Type B pancreatic cell (in vitro differentiated cells): ENCODE measurements around the gene RNF144B. TPM values are rescaled to one million over a fixed set of nuclear protein-coding genes. Genes with fewer than 3 reads are reported as not detected.
"Not testable (repeated sequence)": the region's sequence is repeated elsewhere in the genome, so short reads cannot be mapped to it uniquely, and the experiment has no call there.

ENCODE experiments used
- DNase-seq: peaks from one replicate; pipeline ENCODE4 v3.0.0; 2021; ENCODE audit warnings: mixed read lengths; ENCODE audit not compliant: unreplicated experiment; ENCODE audit errors: extremely low spot score
- H3K27ac Mint-ChIP-seq: 2 replicates; pipeline ENCODE4 v1.8.0; 2021; ENCODE audit warnings: mild to moderate bottlenecking, mixed read lengths
- H3K27me3 Mint-ChIP-seq: 2 replicates; pipeline ENCODE4 v1.8.0; 2021; ENCODE audit warnings: mixed read lengths
- H3K36me3 Mint-ChIP-seq: 2 replicates; pipeline ENCODE4 v1.8.0; 2021; ENCODE audit warnings: mixed read lengths
- H3K4me1 Mint-ChIP-seq: one replicate; pipeline ENCODE4 v1.8.0; 2021; ENCODE audit warnings: mixed read lengths; ENCODE audit not compliant: unreplicated experiment
- H3K4me3 Mint-ChIP-seq: 2 replicates; pipeline ENCODE4 v1.8.0; 2021; ENCODE audit warnings: mild to moderate bottlenecking, mixed read lengths
- H3K9me3 Mint-ChIP-seq: 2 replicates; pipeline ENCODE4 v1.8.0; 2021; ENCODE audit warnings: mixed read lengths
- total RNA-seq: library from RNA; stranded (reverse); gene quantifications from 2 replicates; pipeline ENCODE4 v1.2.1, GENCODE V29; 2021; ENCODE audit warnings: low replicate concordance
- TF ChIP-seq, protein P1 (sequence below): fragments of 200-600 bp; sonication (generic); conservative IDR thresholded peaks from 2 replicates; pipeline ENCODE4 v1.5.0; 2021; ENCODE audit warnings: antibody characterized with exemption, mild to moderate bottlenecking

RNF144B gene
- total RNA-seq, 1 donor from 2014 or later: 10.8 TPM

DNA sequence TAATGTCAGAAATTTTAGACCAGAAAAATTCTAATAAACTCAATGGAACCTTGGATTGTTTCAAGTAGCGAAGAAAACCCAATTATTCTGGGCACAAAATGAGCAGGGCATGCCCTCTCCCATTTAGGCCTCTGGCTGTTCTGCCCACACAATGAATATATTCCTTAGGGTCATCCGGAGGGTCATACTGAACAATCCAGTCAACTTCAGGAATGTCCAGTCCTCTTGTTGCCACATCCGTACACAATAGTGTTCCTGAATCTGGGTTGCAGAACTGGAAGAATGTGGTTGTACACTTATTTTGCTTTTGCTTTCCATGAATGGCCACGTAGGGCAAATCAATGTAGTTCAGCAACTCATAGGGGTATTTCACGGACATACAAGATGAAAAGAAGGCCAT is 23.4 kb upstream of the RNF144B start:
- no peak for DNase-seq
- H3K4me1 Mint-ChIP-seq: no peaks in the 10 kb centered on the region
- TF ChIP-seq, protein P1, sequence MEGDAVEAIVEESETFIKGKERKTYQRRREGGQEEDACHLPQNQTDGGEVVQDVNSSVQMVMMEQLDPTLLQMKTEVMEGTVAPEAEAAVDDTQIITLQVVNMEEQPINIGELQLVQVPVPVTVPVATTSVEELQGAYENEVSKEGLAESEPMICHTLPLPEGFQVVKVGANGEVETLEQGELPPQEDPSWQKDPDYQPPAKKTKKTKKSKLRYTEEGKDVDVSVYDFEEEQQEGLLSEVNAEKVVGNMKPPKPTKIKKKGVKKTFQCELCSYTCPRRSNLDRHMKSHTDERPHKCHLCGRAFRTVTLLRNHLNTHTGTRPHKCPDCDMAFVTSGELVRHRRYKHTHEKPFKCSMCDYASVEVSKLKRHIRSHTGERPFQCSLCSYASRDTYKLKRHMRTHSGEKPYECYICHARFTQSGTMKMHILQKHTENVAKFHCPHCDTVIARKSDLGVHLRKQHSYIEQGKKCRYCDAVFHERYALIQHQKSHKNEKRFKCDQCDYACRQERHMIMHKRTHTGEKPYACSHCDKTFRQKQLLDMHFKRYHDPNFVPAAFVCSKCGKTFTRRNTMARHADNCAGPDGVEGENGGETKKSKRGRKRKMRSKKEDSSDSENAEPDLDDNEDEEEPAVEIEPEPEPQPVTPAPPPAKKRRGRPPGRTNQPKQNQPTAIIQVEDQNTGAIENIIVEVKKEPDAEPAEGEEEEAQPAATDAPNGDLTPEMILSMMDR: no peak
- H3K27me3 Mint-ChIP-seq: no peaks in the 10 kb centered on the region
- H3K9me3 Mint-ChIP-seq: peaks cover 5% of the 10 kb centered on the region
- no peak overlapping the region for H3K27ac Mint-ChIP-seq
- H3K4me3 Mint-ChIP-seq: no peak overlapping the region
- no peaks in the 10 kb centered on the region for H3K36me3 Mint-ChIP-seq

DNA sequence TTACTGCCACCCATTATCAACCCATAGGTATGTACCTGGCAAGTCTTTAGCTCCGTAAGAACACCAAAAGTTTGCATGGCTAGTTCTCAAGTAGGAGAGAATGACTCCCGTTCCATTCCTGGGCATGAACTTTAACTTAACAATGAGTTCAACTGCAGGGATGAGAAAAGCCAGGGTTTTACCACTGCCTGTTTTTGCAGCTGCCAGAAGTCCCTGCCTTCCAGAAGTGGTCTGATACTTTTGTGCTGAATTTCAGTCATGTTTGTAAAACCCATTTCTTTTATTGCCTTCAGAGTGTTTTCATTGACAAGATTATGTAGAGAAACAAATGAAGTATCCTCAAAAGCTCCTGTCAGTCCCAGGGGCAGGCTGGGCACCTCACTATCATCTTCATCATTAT is 22.6 kb upstream of the RNF144B start:
- not testable (repeated sequence) for DNase-seq, H3K9me3 Mint-ChIP-seq, H3K27ac Mint-ChIP-seq, H3K27me3 Mint-ChIP-seq, H3K36me3 Mint-ChIP-seq, H3K4me3 Mint-ChIP-seq, H3K4me1 Mint-ChIP-seq

DNA sequence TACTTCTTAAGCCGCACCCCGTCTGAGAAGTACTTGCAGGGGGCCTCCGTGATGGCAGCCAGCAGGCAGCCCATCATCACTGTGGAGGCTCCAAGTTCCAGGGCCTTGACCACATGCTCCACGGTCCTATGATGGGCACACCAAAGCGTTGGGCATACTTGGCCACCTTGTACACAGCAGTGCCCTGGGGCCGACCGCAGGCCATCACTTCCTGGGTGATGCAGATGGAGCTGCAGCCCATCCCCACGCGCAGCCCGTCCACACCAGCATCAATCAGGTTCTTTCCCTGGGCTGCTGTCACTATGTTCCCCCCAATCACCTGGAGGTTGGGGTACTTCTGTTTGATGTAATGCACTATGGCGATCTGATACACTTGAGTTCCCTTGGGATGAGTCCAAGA is 19.8 kb upstream of the RNF144B start:
- Mint-ChIP-seq H3K4me1 (no peaks in the 10 kb centered on the region), H3K4me3 (no peak overlapping the region), H3K27me3 (no peaks in the 10 kb centered on the region), H3K9me3 (no peaks in the 10 kb centered on the region), H3K27ac (no peak overlapping the region), H3K36me3 (no peaks in the 10 kb centered on the region)
- DNase-seq: no peak
- TF ChIP-seq, protein P1: no peak

DNA sequence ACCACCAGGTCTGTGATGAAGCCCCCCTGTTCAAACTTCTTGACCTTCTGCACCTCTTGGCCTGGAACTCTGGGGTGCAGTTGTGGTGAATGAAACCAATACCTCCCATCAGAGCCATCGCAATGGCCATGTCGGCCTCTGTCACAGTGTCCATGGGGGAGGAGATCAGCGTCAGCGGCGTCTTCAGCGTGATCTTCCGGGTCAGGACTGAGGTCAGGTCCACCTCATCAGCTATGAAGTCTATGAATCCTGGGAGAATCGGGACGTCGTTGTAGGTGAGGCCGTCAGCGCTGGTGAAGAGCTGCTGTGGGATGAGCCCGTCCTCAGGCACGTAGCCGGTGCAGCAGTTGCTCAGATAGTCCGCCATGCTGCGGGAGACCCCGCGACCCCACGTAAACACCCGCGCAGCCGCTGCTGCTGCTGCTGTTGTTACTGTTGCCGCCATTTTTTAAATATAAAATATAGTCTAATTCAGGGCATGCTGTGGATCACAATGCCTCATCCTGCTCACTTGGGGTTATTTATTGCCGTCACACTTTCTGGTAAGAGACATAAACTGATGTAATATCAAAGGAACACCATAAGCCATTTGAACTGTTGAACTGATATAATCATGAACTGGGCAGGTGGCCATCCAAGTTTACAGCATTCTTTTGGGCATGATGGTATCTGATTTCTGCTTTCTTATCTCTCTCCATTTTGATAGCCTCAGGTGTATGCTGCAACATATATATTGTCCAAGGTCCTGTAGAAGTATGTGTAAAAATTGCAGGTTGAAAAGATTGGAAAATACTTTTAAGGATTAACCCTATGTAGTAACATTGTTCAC is 18.7 kb upstream of the RNF144B start:
- Mint-ChIP-seq H3K27ac (no peak overlapping the region), H3K9me3 (no peaks in the 10 kb centered on the region), H3K36me3 (no peaks in the 10 kb centered on the region), H3K4me1 (no peaks in the 10 kb centered on the region), H3K4me3 (no peak overlapping the region), H3K27me3 (no peaks in the 10 kb centered on the region)
- no peak for DNase-seq
- TF ChIP-seq, protein P1: no peak

DNA sequence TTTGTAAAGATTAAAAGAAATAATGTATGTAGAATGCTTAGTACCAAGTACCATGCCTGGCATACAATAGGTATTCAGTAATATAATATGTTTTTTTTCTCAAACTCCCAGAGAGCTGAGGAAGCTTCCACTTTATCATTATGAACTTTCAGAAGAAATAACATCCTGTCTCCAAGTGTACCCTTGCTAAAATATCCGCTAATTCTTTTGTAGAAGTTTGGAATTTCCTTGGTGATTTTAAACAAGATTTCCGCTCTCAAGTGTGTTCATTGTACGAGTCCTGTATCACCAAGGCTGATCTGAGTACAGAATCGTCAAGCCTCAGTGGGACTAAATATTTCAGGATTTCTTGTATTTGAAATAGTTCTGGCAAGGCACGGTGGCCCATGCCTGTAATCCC is 16.1 kb upstream of the RNF144B start:
- no peak for DNase-seq
- Mint-ChIP-seq H3K9me3 (no peaks in the 10 kb centered on the region), H3K36me3 (no peaks in the 10 kb centered on the region), H3K4me3 (no peak overlapping the region), H3K27me3 (no peaks in the 10 kb centered on the region), H3K4me1 (no peaks in the 10 kb centered on the region), H3K27ac (no peak overlapping the region)
- TF ChIP-seq, protein P1: no peak

DNA sequence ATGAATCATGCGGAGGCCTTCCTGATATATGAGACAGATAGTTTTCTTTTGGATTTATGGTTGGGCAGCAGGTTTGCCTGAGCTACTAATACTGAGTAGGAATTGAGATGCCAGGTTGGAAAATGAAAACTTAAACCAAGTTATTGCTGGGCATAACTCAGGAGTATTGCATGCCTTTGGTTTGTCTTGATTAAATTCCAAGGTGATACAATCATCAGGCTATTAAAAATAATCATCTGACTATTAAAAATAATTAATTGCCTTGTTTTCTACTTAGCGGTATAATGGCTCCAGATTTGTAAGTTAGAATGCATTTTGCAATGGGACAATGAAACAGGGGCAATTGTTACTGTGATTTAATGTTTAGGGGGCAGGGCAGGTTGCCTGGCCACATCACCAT is 15.5 kb upstream of the RNF144B start:
- Mint-ChIP-seq H3K36me3 (no peaks in the 10 kb centered on the region), H3K27ac (no peak overlapping the region), H3K9me3 (no peaks in the 10 kb centered on the region), H3K27me3 (no peaks in the 10 kb centered on the region), H3K4me3 (no peak overlapping the region), H3K4me1 (no peaks in the 10 kb centered on the region)
- no peak for DNase-seq
- TF ChIP-seq, protein P1: no peak
